MCF 10A (cell line): Measurements from ENCODE around the gene OSTN. TPM values are rescaled to one million over a fixed set of nuclear protein-coding genes. Genes with fewer than 3 reads are reported as not detected.

Experiments
- Bru-seq: library from RNA; stranded (reverse); fragments of 400-500 nt; gene quantifications from one replicate; lab custom pipeline; 2021; lab: Mats Ljungman, UMichigan
- BruChase-seq, 2 experiments: library from RNA; stranded (reverse); fragments of 400-500 nt; gene quantifications; one replicate each; lab custom pipeline; 2021; lab: Mats Ljungman, UMichigan
- BruUV-seq: library from RNA; stranded (reverse); fragments of 400-500 nt; replicated peaks from 2 replicates; lab custom pipeline; 2021; lab: Mats Ljungman, UMichigan
- CTCF ChIA-PET: fragments of 300-600 bp; sonication (Branson Sonifier 250); formaldehyde crosslinking; extraction: SDS; loops from one replicate; lab custom pipeline; 2021; ENCODE audit warnings: antibody characterized with exemption, inconsistent platforms; lab: Yijun Ruan, JAX
- POLR2A ChIA-PET: fragments of 300-600, 350-650 bp; sonication (Branson Sonifier 250); formaldehyde crosslinking; extraction: SDS; loops from one replicate; lab custom pipeline; 2020; ENCODE audit warnings: antibody characterized with exemption, inconsistent platforms; lab: Yijun Ruan, JAX
- DNase-seq: peaks from one replicate; pipeline ENCODE4 v3.0.0-alpha.2; 2018; ENCODE audit not compliant: unreplicated experiment
- H3K27ac Mint-ChIP-seq: one replicate; pipeline ENCODE4 v1.8.0; 2022; ENCODE audit warnings: mild to moderate bottlenecking, low read depth, mixed read lengths; ENCODE audit not compliant: unreplicated experiment
- H3K27me3 Mint-ChIP-seq: one replicate; pipeline ENCODE4 v1.8.0; 2022; ENCODE audit warnings: mixed read lengths; ENCODE audit not compliant: insufficient read depth, unreplicated experiment
- H3K36me3 Mint-ChIP-seq: one replicate; pipeline ENCODE4 v1.8.0; 2022; ENCODE audit warnings: mild to moderate bottlenecking, moderate library complexity, mixed read lengths; ENCODE audit not compliant: insufficient read depth, unreplicated experiment
- H3K4me1 Mint-ChIP-seq: one replicate; pipeline ENCODE4 v1.8.0; 2022; ENCODE audit warnings: mixed read lengths; ENCODE audit not compliant: insufficient read depth, unreplicated experiment
- H3K4me3 Mint-ChIP-seq: one replicate; pipeline ENCODE4 v1.8.0; 2022; ENCODE audit warnings: mild to moderate bottlenecking, moderate library complexity, mixed read lengths; ENCODE audit not compliant: unreplicated experiment
- H3K9me3 Mint-ChIP-seq: one replicate; pipeline ENCODE4 v1.8.0; 2022; ENCODE audit warnings: mixed read lengths; ENCODE audit not compliant: unreplicated experiment
- CTCF ChIP-seq: fragments of 200-600 bp; IDR thresholded peaks from one replicate; pipeline ENCODE4 v1.8.0; 2022; ENCODE audit warnings: antibody characterized with exemption, mild to moderate bottlenecking; ENCODE audit not compliant: unreplicated experiment
- intact Hi-C: fragments of 100-400 bp; cut with micrococcal nuclease; formaldehyde crosslinking; loops from 2 replicates; pipeline ENCODE4 v1.14.1; 2022
- long read RNA-seq: library from polyadenylated mRNA; stranded (forward); transcript quantifications from one replicate; pipeline ENCODE4 v2.0.0, GENCODE V29; 2022
- total RNA-seq: library from RNA; stranded (reverse); gene quantifications from 2 replicates; pipeline ENCODE4 v1.2.3, GENCODE V29; 2022

Gene OSTN, protein sequence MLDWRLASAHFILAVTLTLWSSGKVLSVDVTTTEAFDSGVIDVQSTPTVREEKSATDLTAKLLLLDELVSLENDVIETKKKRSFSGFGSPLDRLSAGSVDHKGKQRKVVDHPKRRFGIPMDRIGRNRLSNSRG
- total RNA-seq = not detected in 2 replicates
- not detected for Bru-seq, nascent RNA
- BruChase-seq, experiment 1, labeled RNA remaining after a 6-hour chase = not detected
- BruChase-seq, experiment 2, labeled RNA remaining after a 2-hour chase = not detected
- long read RNA-seq = 0 reads

DNA sequence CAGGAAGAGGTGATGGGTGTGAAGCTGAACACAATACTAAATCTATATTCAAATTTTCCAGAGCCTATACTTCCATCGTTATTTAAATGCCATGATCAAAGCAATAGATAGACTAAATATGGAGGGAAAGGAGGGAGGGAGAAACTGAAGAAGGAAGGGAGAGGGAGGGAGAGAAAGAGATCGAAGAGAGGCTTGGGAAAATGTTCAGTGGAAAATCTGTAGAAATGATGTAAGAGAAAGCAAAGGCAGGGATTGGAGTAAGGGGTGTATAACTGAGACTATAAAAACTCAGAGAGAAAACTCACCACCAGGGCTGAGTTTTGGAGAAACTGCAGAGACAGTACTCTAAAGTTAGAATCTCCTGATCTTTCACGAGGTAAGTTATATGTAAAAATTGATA lies at the start of gene OSTN:
Gene OSTN, plus strand, starts transcription at position 310 of the 400 bp plus-strand sequence. CDS start 13,292 bp downstream, outside the sequence.
- Mint-ChIP-seq H3K9me3 (no peaks in the 10 kb centered on the region), H3K4me1 (no peaks in the 10 kb centered on the region), H3K36me3 (no peaks in the 10 kb centered on the region), H3K27ac (no peak within 1 kb of the TSS), H3K4me3 (no peak within 1 kb of the TSS), H3K27me3 (no peaks in the 10 kb centered on the region)
- no peak for DNase-seq
- no TSS peak for BruUV-seq
- ChIA-PET CTCF (no interaction called here), POLR2A (interaction anchor here (0.6 kb wide), 1 partner anchor 934 kb away, joined by 4 read pairs; no protein-coding TSS in a partner anchor)
- intact Hi-C loops = no loop called here
- no peak for TF ChIP-seq CTCF

DNA sequence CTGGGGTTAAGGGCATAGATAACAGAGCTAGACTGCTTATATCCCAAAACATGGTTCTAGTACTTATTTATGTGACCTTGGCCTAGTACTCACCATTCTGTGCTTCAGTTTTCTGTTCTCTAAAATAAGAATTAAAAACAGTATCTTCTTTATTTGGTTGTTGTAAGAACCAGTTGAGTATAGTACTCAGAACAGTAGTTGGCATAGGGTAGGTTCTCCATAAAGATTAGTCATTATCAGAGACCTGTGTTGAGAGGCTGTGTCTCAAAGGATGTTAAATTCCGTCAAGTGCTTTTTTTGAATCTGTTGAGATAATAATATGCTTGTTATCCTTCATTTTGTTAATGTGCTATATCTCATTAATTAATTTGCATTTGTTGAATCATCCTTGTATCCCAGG lies 47.4 kb upstream of the OSTN start:
- H3K36me3 Mint-ChIP-seq = no peaks in the 10 kb centered on the region
- peaks cover 11% of the 10 kb centered on the region for H3K4me1 Mint-ChIP-seq
- no peak overlapping the region for H3K27ac Mint-ChIP-seq
- CTCF ChIA-PET = no interaction called here
- intact Hi-C loops = no loop called here
- no peak for DNase-seq
- H3K27me3 Mint-ChIP-seq = no peaks in the 10 kb centered on the region
- peaks cover 28% of the 10 kb centered on the region for H3K9me3 Mint-ChIP-seq
- H3K4me3 Mint-ChIP-seq = no peak overlapping the region
- no peak for TF ChIP-seq CTCF
- POLR2A ChIA-PET = no interaction called here
- no TSS peak for BruUV-seq

- Mint-ChIP-seq H3K36me3 (no peaks in the 10 kb centered on the region), H3K4me1 (no peaks in the 10 kb centered on the region), H3K27ac (no peak overlapping the region), H3K27me3 (no peaks in the 10 kb centered on the region), H3K4me3 (no peak overlapping the region), H3K9me3 (peaks cover 28% of the 10 kb centered on the region)
- intact Hi-C loops = no loop called here
- TF ChIP-seq CTCF = no peak
- ChIA-PET CTCF (interaction anchor here (0.7 kb wide), 1 partner anchor 183 kb away, joined by 3 read pairs; no protein-coding TSS in a partner anchor), POLR2A (interaction anchor here (0.6 to 0.8 kb wide), 2 partner anchors 13 to 38 kb away, joined by 3 read pairs; no protein-coding TSS in a partner anchor)
- no TSS peak for BruUV-seq
- DNase-seq = no peak
These were observed 44.2 kb upstream of the OSTN start for GRCh38 chr3:191154827-191155226.

GRCh38 chr3:191158247-191158646 lies 40.8 kb upstream of the OSTN start:
- Mint-ChIP-seq H3K4me3 (no peak overlapping the region), H3K27ac (no peak overlapping the region), H3K4me1 (no peaks in the 10 kb centered on the region), H3K36me3 (no peaks in the 10 kb centered on the region), H3K9me3 (peaks cover 28% of the 10 kb centered on the region), H3K27me3 (no peaks in the 10 kb centered on the region)
- ChIA-PET POLR2A (no interaction called here), CTCF (interaction anchor here (0.5 to 1.2 kb wide), 2 partner anchors 8 to 15 kb away, joined by 3 read pairs; no protein-coding TSS in a partner anchor)
- TF ChIP-seq CTCF = no peak
- intact Hi-C loops = no loop called here
- no TSS peak for BruUV-seq
- no peak for DNase-seq
